Nephron progenitor cell (in vitro differentiated cells): ENCODE measurements around the gene IMPACT.
A peak's percentile ranks its signal among the peaks of the same experiment; 100 is the strongest.

Experiments used
- DNase-seq: peaks from one replicate; pipeline ENCODE4 v3.0.0; 2021
- H3K27ac Mint-ChIP-seq: 2 replicates; pipeline ENCODE4 v1.8.0; 2021; ENCODE audit warnings: mild to moderate bottlenecking, moderate library complexity, mixed read lengths
- H3K27me3 Mint-ChIP-seq: 2 replicates; pipeline ENCODE4 v1.8.0; 2021; ENCODE audit warnings: mild to moderate bottlenecking, low read depth, mixed read lengths; ENCODE audit not compliant: poor library complexity
- H3K36me3 Mint-ChIP-seq: 2 replicates; pipeline ENCODE4 v1.8.0; 2021; ENCODE audit warnings: low read depth, mixed read lengths
- H3K4me1 Mint-ChIP-seq: 2 replicates; pipeline ENCODE4 v1.8.0; 2021; ENCODE audit warnings: mixed read lengths
- H3K4me3 Mint-ChIP-seq: 2 replicates; pipeline ENCODE4 v1.8.0; 2021; ENCODE audit warnings: mild to moderate bottlenecking, moderate library complexity, mixed read lengths
- H3K9me3 Mint-ChIP-seq: 2 replicates; pipeline ENCODE4 v1.8.0; 2021; ENCODE audit warnings: mild to moderate bottlenecking, moderate library complexity, mixed read lengths
- TF ChIP-seq, protein P1 (sequence below): fragments of 200-600 bp; sonication (generic); IDR thresholded peaks from 2 replicates; pipeline ENCODE4 v1.5.0; 2021; ENCODE audit warnings: antibody characterized with exemption

The IMPACT gene

DNA sequence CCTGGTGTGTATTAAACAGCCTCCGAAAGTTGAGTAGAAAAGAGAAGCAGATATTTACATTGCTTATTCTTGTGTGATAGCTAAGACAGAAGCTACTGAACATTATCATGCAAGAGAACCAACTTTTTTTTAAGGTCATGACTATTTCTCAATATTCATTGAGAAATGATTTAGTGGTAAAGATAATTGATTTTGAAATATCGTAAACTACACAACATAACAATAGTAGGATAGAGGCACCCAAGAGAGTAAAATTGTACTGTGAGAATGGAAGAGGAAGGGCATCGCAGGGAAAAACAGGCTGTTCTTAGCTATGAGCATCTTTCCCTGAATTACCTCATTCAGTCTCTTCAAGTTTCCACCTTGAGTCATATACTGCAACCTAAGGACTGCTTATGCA is 59.2 kb downstream of the IMPACT start:
- Mint-ChIP-seq H3K36me3 (no peaks in the 10 kb centered on the region), H3K4me3 (no peak overlapping the region), H3K27me3 (peaks cover 8% of the 10 kb centered on the region), H3K9me3 (no peaks in the 10 kb centered on the region), H3K4me1 (peaks cover 36% of the 10 kb centered on the region), H3K27ac (no peak overlapping the region)
- TF ChIP-seq, protein P1, sequence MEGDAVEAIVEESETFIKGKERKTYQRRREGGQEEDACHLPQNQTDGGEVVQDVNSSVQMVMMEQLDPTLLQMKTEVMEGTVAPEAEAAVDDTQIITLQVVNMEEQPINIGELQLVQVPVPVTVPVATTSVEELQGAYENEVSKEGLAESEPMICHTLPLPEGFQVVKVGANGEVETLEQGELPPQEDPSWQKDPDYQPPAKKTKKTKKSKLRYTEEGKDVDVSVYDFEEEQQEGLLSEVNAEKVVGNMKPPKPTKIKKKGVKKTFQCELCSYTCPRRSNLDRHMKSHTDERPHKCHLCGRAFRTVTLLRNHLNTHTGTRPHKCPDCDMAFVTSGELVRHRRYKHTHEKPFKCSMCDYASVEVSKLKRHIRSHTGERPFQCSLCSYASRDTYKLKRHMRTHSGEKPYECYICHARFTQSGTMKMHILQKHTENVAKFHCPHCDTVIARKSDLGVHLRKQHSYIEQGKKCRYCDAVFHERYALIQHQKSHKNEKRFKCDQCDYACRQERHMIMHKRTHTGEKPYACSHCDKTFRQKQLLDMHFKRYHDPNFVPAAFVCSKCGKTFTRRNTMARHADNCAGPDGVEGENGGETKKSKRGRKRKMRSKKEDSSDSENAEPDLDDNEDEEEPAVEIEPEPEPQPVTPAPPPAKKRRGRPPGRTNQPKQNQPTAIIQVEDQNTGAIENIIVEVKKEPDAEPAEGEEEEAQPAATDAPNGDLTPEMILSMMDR, result no peak
- DNase-seq, result no peak

DNA sequence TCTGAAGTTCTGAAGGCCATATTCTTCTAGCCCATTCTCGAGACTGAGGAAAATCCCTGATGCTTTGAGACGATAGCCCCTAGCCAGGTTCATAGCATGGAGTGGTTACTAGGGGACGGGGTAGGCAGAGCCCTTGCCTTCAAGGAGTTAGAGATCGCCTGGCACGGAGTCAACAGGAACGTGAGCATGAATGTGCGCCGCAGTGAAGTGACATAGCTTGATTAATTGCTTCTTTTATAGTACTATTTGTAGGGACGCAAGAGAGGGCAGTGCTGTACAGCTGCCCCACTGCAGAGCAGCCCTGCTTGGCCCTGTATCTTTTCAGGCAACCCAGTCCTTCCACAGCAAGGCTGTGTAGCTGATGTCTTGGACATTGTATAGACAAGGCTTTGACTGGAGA is 60.2 kb downstream of the IMPACT start:
- peaks cover 39% of the 10 kb centered on the region for H3K4me1 Mint-ChIP-seq
- no peak overlapping the region for H3K4me3 Mint-ChIP-seq
- no peaks in the 10 kb centered on the region for H3K36me3 Mint-ChIP-seq
- H3K27ac Mint-ChIP-seq, result no peak overlapping the region
- H3K27me3 Mint-ChIP-seq, result peaks cover 8% of the 10 kb centered on the region
- DNase-seq, result no peak
- no peaks in the 10 kb centered on the region for H3K9me3 Mint-ChIP-seq
- TF ChIP-seq, protein P1, result no peak

DNA sequence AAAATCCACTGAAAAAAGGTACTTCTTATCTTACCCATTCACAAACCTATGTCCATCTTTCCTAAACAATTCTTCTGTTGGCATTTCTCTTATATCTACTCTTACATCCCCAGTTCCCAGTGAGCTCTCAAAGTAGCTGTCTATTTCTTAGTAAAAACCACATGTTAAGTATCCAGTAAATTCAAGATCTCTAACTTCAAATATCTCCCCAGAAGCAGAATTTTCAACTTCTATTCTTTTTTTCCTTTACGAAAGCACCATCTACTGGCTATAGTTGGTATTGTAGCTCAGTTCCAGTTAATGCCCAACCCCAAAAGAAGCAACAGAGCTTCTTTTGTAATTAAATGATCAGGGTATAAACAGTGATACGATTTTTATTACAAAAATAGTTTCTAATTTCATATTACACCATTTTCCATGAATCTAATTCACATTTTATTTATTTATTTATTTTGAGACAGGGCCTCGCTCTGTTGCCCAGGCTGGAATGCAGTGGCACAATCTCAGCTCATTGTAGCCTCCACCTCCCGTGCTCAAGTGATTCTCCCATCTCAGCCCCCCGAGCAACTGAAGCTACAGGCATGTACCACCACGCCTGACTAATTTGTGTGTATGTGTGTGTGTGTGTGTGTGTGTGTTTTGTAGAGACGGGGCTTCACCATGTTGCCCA is 62.5 kb downstream of the IMPACT start:
- Mint-ChIP-seq H3K27me3 (peaks cover 5% of the 10 kb centered on the region), H3K4me3 (no peak overlapping the region), H3K9me3 (peaks cover 7% of the 10 kb centered on the region), H3K36me3 (peaks cover 4% of the 10 kb centered on the region), H3K4me1 (peaks cover 62% of the 10 kb centered on the region), H3K27ac (no peak overlapping the region)
- TF ChIP-seq, protein P1, result peak; percentile 89
- no peak for DNase-seq

DNA sequence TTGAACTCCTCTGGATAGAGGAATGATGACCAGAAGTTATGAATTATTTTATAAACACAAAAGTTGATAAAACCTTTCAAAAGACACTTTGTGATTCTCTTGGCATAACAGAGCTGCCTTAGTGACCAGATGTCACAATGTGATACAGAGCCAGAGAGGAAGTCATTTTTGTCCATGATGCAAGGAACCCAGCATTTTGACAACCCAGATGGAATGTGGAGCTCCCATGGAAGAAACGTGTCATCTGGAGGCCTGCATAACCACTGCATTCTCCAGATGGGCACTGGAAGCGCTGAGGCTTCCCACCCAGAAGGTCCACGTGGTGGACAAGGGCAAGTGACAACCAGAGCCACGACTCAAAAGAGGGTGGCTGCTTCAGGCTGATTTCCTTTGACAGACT is 64.1 kb downstream of the IMPACT start:
- Mint-ChIP-seq H3K9me3 (peaks cover 21% of the 10 kb centered on the region), H3K4me1 (peaks cover 66% of the 10 kb centered on the region), H3K27me3 (peaks cover 5% of the 10 kb centered on the region), H3K27ac (no peak overlapping the region), H3K4me3 (no peak overlapping the region), H3K36me3 (peaks cover 14% of the 10 kb centered on the region)
- TF ChIP-seq, protein P1, result no peak
- DNase-seq, result no peak

DNA sequence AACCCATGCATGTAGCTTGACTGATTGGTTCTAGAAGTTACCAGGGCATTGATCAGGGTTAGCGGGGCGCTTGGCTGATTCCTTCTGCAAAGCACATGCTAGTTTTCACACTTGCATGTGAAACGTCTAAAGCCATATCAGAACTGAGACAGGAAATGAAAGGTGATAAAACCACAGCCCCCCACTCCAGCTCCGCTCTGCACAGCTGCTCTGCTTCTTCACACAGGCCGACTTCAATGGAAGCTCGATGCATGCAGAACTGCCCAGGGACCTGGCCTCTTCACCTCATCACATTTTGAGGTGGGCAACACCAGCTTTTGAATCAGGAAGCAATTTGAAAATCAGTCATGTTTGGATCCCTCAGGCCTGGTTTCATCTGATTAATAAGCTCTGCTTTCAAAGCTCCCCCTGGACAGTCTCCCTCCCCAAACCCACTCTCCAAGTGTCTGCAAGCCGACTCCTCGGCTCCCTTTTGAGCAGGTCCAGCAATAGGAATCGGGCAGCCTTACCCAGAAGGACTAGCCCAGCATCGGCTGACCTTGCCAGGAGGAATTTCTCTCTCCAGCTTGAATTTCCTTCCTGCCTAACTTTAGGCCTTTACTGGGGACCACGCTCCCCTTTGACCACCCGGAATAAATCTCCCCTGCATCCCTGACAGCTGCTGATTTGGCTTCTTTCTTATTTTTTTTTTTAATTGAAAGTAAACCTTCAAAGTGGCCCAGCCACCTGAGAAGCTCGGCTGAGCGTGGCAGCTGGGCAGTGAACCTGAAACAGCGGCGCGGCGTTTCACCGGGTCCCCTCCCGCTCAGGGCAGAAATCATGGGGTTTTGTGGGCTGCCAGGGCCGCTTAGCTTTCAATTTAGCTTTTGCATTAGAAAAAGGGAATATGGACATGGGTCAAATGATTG is 65.7 kb downstream of the IMPACT start:
- peaks cover 5% of the 10 kb centered on the region for H3K27me3 Mint-ChIP-seq
- TF ChIP-seq, protein P1, result no peak
- H3K4me3 Mint-ChIP-seq, result peak overlapping the region; percentile 39
- peak; percentile 66 for DNase-seq
- H3K36me3 Mint-ChIP-seq, result peaks cover 14% of the 10 kb centered on the region
- H3K4me1 Mint-ChIP-seq, result peaks cover 60% of the 10 kb centered on the region
- peak overlapping the region; percentile 66 for H3K27ac Mint-ChIP-seq
- peaks cover 21% of the 10 kb centered on the region for H3K9me3 Mint-ChIP-seq
